Lower lobe of right lung (tissue), 2 donors: ENCODE results near the gene C11orf42. TPM values are rescaled to one million over a fixed set of nuclear protein-coding genes. Genes with fewer than 3 reads are reported as not detected.

Experiments used
- ATAC-seq, 2 donors: fragments of 200-7000 bp; cut with Tn5 transposase; one replicate each; pipeline ENCODE4 v1.9.1; 2020 to 2022; ENCODE audit warnings: mild to moderate bottlenecking in 2 of 2, moderate library complexity in 2 of 2
- DNase-seq: peaks from one replicate; pipeline ENCODE4 v3.0.0-alpha.2; 2020
- H3K27ac ChIP-seq: fragments of 200-600 bp; one replicate; pipeline ENCODE4 v1.8.0; 2022
- H3K27me3 ChIP-seq: fragments of 200-600 bp; one replicate; pipeline ENCODE4 v1.8.0; 2022; ENCODE audit warnings: low read depth
- H3K36me3 ChIP-seq: fragments of 200-600 bp; one replicate; pipeline ENCODE4 v1.8.0; 2022; ENCODE audit warnings: mild to moderate bottlenecking
- H3K4me1 ChIP-seq: fragments of 200-600 bp; one replicate; pipeline ENCODE4 v1.8.0; 2022
- H3K4me3 ChIP-seq: fragments of 200-600 bp; one replicate; pipeline ENCODE4 v1.8.0; 2022; ENCODE audit warnings: mild to moderate bottlenecking
- H3K9me3 ChIP-seq: fragments of 200-600 bp; one replicate; pipeline ENCODE4 v1.8.0; 2022
- intact Hi-C: fragments of 100-400 bp; cut with DNase I; formaldehyde crosslinking; loops from one replicate; pipeline ENCODE4 v1.11.0; 2022
- total RNA-seq: library from RNA; stranded (reverse); fragmentation: NEBNext Ultra II Directional; extraction: Animal tissue kit (Norgen Biotek cat#: 25700); gene quantifications from one replicate; pipeline ENCODE4 v1.2.1, GENCODE V29; 2021
- TF ChIP-seq, protein P1 (sequence below): fragments of 200-600 bp; IDR thresholded peaks from one replicate; pipeline ENCODE4 v1.8.0; 2022; ENCODE audit warnings: antibody characterized with exemption, mild to moderate bottlenecking
- donor health status: DM: no; HTN: yes; CAD: no; lungs with severe emphysema.

C11orf42 gene
- total RNA-seq, 1 donor from 2014 or later, result not detected

DNA sequence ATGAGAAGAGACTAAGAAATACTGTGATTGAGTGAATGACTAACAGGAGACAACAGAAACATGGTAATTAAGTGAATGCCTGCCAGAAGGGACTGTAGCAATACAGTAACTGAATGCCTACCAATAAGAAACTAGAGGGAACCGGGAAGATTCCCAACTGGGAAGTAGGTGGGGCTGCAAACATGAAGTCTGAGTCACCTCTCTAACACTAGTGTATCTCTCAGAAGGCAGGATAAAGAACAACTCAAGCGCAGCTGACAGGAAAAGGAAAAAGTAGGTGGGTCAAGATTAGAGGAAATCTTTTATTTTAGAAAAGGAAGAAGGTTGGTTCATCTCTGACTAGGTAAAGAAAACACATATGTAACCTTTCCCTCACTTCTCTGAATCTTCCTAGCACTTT, 14.0 kb downstream of the C11orf42 start:
- no peaks in the 10 kb centered on the region for H3K9me3 ChIP-seq
- peaks cover 9% of the 10 kb centered on the region for H3K4me1 ChIP-seq
- H3K36me3 ChIP-seq, result peaks cover 94% of the 10 kb centered on the region
- TF ChIP-seq, protein P1, sequence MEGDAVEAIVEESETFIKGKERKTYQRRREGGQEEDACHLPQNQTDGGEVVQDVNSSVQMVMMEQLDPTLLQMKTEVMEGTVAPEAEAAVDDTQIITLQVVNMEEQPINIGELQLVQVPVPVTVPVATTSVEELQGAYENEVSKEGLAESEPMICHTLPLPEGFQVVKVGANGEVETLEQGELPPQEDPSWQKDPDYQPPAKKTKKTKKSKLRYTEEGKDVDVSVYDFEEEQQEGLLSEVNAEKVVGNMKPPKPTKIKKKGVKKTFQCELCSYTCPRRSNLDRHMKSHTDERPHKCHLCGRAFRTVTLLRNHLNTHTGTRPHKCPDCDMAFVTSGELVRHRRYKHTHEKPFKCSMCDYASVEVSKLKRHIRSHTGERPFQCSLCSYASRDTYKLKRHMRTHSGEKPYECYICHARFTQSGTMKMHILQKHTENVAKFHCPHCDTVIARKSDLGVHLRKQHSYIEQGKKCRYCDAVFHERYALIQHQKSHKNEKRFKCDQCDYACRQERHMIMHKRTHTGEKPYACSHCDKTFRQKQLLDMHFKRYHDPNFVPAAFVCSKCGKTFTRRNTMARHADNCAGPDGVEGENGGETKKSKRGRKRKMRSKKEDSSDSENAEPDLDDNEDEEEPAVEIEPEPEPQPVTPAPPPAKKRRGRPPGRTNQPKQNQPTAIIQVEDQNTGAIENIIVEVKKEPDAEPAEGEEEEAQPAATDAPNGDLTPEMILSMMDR, result no peak
- peak overlapping the region; percentile 32 for H3K27ac ChIP-seq
- no peak overlapping the region for H3K4me3 ChIP-seq
- no peaks in the 10 kb centered on the region for H3K27me3 ChIP-seq
- ATAC-seq (peak; percentile 40 to 42), DNase-seq (no peak)
- intact Hi-C loops, result no loop called here

DNA sequence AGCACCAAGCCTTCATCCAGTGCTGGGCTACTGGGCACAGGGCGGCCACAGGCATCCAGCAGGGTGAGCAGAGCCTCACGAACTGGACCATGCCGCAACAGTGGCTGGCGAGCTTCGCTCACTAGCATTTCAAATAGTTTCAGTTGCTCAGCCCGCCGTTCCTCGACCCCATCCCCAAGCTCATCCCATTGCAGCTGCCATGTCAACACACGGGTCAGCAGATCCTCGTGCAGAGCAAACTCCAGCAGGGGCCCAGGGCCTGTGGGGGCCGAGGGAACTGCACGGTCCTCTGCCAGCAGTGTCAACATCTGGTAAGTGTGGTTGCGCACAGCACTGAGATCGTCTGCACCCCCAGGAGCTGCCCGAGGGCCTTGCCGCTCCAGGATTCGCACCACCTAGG, 18.5 kb downstream of the C11orf42 start:
- Histone ChIP-seq H3K36me3 (peaks cover 57% of the 10 kb centered on the region), H3K4me3 (no peak overlapping the region), H3K9me3 (no peaks in the 10 kb centered on the region), H3K27ac (no peak overlapping the region), H3K4me1 (peaks cover 24% of the 10 kb centered on the region), H3K27me3 (no peaks in the 10 kb centered on the region)
- DNase-seq (no peak), ATAC-seq (no peak)
- intact Hi-C loops, result no loop called here
- TF ChIP-seq, protein P1, result no peak

DNA sequence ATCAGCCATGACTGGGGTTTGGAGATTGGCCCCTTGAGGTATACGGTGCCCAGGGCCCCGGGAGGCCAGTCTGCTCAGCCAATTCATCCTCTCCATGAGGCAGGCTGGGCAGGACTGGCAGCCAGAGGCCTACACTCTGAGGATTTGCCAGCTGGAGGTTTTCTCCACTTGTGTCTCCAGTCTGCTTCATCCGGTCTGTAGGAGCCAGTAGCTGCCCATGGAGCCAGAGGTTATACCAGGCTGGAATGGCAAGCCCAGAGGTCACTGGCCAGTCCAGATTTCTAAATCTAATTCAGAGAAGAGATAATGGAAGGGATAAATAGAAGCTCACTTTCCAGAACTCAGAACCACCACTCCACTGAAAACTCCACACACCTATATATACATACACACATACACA, 19.1 kb downstream of the C11orf42 start:
- Histone ChIP-seq H3K27me3 (no peaks in the 10 kb centered on the region), H3K4me1 (peaks cover 24% of the 10 kb centered on the region), H3K9me3 (no peaks in the 10 kb centered on the region), H3K4me3 (no peak overlapping the region), H3K27ac (no peak overlapping the region), H3K36me3 (peaks cover 51% of the 10 kb centered on the region)
- ATAC-seq (no peak), DNase-seq (no peak)
- TF ChIP-seq, protein P1, result no peak
- intact Hi-C loops, result no loop called here

DNA sequence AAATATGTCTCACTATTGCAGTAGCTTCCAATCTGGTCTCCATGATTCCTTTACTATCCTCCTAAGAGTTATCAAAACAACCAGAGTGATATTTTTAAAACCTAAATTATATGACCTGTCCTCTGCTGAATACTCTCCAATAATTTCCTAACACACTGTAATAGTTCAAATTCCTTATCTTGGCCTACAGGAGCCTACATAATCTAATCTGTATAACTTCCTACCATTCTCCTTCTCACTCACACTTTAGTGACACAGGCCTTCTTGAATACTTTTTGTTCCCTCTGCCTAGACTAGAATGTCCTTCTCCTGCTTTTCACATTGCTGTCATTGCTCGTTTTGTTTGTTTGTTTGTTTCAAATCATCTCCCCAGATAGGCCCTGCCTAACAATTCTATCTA, 19.7 kb downstream of the C11orf42 start:
- TF ChIP-seq, protein P1, result no peak
- Histone ChIP-seq H3K27me3 (no peaks in the 10 kb centered on the region), H3K9me3 (no peaks in the 10 kb centered on the region), H3K36me3 (peaks cover 45% of the 10 kb centered on the region), H3K27ac (peak overlapping the region; percentile 54), H3K4me1 (peaks cover 22% of the 10 kb centered on the region), H3K4me3 (no peak overlapping the region)
- intact Hi-C loops, result no loop called here
- no peak for ATAC-seq
- DNase-seq, result no peak

DNA sequence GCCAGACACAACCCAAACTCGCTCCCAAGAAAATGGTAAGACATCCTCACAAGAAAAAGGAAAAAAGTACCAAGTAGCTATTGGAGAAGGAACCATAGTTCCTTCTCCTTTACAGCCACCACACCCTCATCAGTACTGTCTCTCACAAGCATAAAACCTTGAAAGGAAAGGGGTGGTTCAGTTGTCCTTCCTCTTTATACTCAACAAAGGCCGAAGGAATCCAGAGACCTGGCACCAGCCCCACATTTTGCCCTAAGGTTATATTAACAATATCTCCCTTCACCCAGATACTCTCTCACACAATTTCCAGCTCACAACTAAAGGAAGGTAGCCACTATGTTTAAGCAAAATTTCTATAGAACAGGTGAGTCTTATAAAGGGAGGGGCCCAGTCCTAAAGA, 20.5 kb downstream of the C11orf42 start:
- Histone ChIP-seq H3K36me3 (peaks cover 36% of the 10 kb centered on the region), H3K27me3 (no peaks in the 10 kb centered on the region), H3K4me3 (no peak overlapping the region), H3K27ac (peak overlapping the region; percentile 54), H3K9me3 (no peaks in the 10 kb centered on the region), H3K4me1 (peaks cover 21% of the 10 kb centered on the region)
- TF ChIP-seq, protein P1, result no peak
- ATAC-seq (peak in 1 of 2 donors; percentile 65), DNase-seq (no peak)
- intact Hi-C loops, result no loop called here

DNA sequence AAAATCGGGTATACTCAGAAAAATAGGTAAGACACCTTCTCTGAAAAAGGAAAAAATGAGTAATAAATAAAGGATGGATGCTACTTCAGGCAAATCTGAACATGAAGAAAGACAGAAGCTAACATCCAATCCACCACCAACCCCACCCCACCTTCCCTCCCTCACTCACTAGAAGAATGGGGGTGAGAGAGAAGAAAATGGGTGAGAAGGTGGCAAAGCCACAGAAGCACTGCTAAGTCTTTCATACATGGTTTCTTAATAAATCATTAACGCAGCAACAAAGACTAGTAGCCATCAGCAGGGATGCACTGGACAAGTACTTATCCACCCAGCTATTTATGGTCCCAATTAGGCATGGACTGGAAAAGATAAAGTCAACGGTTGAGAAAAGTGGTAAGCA, 23.2 kb downstream of the C11orf42 start:
- TF ChIP-seq, protein P1, result no peak
- Histone ChIP-seq H3K27me3 (no peaks in the 10 kb centered on the region), H3K27ac (no peak overlapping the region), H3K4me3 (no peak overlapping the region), H3K4me1 (peaks cover 30% of the 10 kb centered on the region), H3K36me3 (peaks cover 10% of the 10 kb centered on the region), H3K9me3 (no peaks in the 10 kb centered on the region)
- no peak for DNase-seq
- no peak for ATAC-seq
- intact Hi-C loops, result no loop called here
